AG09309 (cell line): Measurements from ENCODE around the gene PFDN4.
A peak's percentile ranks its signal among the peaks of the same experiment; 100 is the strongest.

Experiments used
- DNase-seq: peaks from one replicate; pipeline ENCODE4 v3.0.0-alpha.2; 2010; ENCODE audit warnings: low read depth
- H3K4me3 ChIP-seq: 2 replicates; pipeline ENCODE4 v1.5.1; 2011; ENCODE audit warnings: mild to moderate bottlenecking, low read depth, low read length, moderate library complexity; ENCODE audit not compliant: control insufficient read depth
- TF ChIP-seq, protein P1 (sequence below): IDR thresholded peaks from 2 replicates; pipeline ENCODE4 v1.5.1; 2011; ENCODE audit warnings: mild to moderate bottlenecking, low read depth, low read length, inconsistent platforms; ENCODE audit not compliant: insufficient read depth, control insufficient read depth; ENCODE audit errors: missing control alignments

PFDN4 gene

GRCh38 chr20:54201268-54201846, 6.5 kb upstream of the PFDN4 start:
- no peak for DNase-seq
- H3K4me3 ChIP-seq: no peak overlapping the region
- TF ChIP-seq, protein P1, sequence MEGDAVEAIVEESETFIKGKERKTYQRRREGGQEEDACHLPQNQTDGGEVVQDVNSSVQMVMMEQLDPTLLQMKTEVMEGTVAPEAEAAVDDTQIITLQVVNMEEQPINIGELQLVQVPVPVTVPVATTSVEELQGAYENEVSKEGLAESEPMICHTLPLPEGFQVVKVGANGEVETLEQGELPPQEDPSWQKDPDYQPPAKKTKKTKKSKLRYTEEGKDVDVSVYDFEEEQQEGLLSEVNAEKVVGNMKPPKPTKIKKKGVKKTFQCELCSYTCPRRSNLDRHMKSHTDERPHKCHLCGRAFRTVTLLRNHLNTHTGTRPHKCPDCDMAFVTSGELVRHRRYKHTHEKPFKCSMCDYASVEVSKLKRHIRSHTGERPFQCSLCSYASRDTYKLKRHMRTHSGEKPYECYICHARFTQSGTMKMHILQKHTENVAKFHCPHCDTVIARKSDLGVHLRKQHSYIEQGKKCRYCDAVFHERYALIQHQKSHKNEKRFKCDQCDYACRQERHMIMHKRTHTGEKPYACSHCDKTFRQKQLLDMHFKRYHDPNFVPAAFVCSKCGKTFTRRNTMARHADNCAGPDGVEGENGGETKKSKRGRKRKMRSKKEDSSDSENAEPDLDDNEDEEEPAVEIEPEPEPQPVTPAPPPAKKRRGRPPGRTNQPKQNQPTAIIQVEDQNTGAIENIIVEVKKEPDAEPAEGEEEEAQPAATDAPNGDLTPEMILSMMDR: no peak

DNA sequence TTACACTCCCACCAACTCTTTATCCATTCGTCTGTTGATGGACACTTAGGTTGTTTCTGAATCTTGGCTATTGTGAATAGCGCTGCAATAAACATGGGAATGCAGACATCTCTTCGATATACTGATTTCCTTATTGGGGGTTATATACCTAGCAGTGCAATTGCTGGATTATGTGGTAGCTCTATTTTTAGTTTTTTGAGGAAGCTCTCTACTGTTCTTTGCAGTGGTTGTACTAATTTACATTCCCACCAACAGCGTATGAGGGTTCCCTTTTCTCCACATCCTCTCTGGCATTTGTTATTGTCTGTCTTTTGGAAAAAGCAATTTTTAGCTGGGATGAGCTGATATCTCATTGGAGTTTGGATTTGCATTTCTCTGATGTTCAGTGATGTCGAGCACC, 4.6 kb upstream of the PFDN4 start:
- no peak for DNase-seq
- TF ChIP-seq, protein P1: no peak
- H3K4me3 ChIP-seq: no peak overlapping the region

DNA sequence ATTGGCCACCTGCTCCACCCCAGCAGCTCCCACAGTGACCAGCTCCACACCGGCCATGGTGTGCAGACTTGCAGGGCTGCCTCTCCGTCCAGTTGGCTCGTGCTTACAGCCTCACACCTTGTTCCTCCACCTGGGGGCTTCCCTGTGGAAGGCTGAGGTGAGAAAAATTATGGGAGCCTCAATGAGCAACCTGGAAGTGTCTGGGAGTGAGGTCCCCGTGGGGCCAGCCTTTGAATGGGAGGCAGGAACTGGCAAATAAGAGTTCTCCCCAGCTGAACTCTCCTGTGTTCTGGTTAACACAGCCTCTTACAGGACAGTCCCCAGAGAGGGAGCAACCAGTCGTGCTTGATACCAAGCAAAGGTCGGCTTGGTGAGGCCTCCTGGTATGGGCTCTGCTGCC, 3.8 kb upstream of the PFDN4 start:
- TF ChIP-seq, protein P1: no peak
- no peak overlapping the region for H3K4me3 ChIP-seq
- no peak for DNase-seq

DNA sequence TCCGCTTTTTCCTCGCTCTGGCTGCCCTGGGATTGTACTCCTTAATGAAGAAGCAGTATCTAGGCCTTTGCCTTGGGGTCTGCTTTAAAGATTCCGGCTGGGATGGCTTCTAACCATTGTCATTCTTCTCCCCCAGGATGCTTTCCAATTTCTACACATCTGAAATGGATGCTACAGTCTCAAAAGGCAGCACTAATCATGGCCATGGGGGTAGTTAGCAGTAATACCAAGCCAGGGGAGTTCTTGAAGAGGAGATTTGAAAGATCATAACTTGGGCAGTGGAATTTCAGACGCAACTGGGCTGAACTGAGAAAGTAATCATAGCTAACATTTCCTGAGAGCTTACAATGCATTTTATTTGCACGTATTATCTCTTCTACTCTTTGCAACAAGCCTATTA, 3.4 kb upstream of the PFDN4 start:
- DNase-seq: no peak
- TF ChIP-seq, protein P1: no peak
- H3K4me3 ChIP-seq: no peak overlapping the region

- TF ChIP-seq, protein P1: no peak
- no peak overlapping the region for H3K4me3 ChIP-seq
- no peak for DNase-seq
Measured at GRCh38 chr20:54205450-54205849, 2.4 kb upstream of the PFDN4 start.

DNA sequence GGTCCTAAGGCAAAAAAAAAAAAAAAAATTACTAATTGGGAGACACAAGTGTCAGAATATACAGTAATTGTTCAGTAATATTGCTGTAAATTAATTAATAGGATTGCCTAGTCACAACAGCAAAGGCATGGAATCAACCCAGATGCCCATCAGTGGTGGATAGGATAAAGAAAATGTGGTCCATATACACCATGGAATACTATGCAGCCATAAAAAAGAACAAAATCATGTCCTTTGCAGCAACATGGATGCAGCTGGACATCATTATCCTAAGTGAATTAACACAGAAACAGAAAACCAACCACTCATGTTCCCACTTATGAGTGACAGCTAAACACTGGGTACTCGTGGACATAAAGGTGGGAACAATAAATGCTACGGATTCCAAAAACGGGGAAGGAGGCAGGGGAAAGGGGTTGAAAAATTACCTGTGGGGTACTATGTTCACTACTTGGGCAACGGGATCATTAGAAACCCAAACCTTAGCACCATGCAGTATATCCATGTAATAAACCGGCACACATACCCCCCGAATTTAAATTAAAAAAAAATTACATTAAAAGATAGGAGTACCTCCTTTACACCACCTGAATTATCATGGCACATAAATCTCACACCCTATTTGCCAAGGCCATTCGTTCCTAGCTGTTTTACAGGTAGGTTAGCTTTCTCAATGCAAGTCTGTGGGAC, 689 bp upstream of the PFDN4 start:
- TF ChIP-seq, protein P1: no peak
- H3K4me3 ChIP-seq: peak overlapping the region; percentile 88; the same call in 1 of the 2 replicates

More for the DNA sequence above, 689 bp upstream of the PFDN4 start:
- no peak for DNase-seq
